PC-3 (cell line): ENCODE data around the gene MACROD2. TPM values are rescaled to one million over a fixed set of nuclear protein-coding genes. Genes with fewer than 3 reads are reported as not detected.

Experiments
- ATAC-seq: fragments of 200-7000 bp; cut with Tn5 transposase; 2 replicates; pipeline ENCODE4 v1.9.1; 2020; ENCODE audit warnings: mild to moderate bottlenecking, moderate library complexity
- BruUV-seq: library from RNA; stranded (reverse); fragments of 400-500 nt; replicated peaks from 2 replicates; lab custom pipeline; 2021; lab: Mats Ljungman, UMichigan
- CTCF ChIA-PET: fragments of 300-600 bp; sonication (Branson Sonifier 250); formaldehyde crosslinking; loops from one replicate; lab custom pipeline; 2022; ENCODE audit warnings: antibody characterized with exemption; lab: Charles Lee
- POLR2A ChIA-PET: fragments of 300-600 bp; sonication (Branson Sonifier 250); formaldehyde crosslinking; loops from one replicate; lab custom pipeline; 2022; ENCODE audit warnings: antibody characterized with exemption; ENCODE audit not compliant: unreplicated experiment; lab: Charles Lee
- DNase-seq: peaks from one replicate; pipeline ENCODE4 v3.0.0-alpha.2; 2015
- H2AFZ ChIP-seq: fragments of 300-600 bp; sonication (generic); 2 replicates; pipeline ENCODE4 v1.6.0; 2016; ENCODE audit warnings: antibody characterized with exemption, low read length
- H3F3A ChIP-seq: fragments of 300-600 bp; sonication (generic); one replicate; pipeline ENCODE4 v1.6.0; 2017; ENCODE audit warnings: antibody characterized with exemption, low read length, control low read depth, mild to moderate bottlenecking; ENCODE audit not compliant: unreplicated experiment
- H3K27ac ChIP-seq: fragments of 300-600 bp; sonication (generic); 2 replicates; pipeline ENCODE4 v1.5.1; 2016; ENCODE audit warnings: mild to moderate bottlenecking, low read length
- H3K27me3 ChIP-seq: fragments of 300-600 bp; sonication (generic); 2 replicates; pipeline ENCODE4 v1.6.1; 2016; ENCODE audit warnings: low read length, mixed read lengths
- H3K36me3 ChIP-seq: fragments of 300-600 bp; sonication (generic); 2 replicates; pipeline ENCODE4 v1.6.1; 2016; ENCODE audit warnings: low read depth, mixed run types, low read length, mixed read lengths
- H3K4me1 ChIP-seq: fragments of 300-600 bp; sonication (generic); 2 replicates; pipeline ENCODE4 v1.5.1; 2016; ENCODE audit warnings: low read length; ENCODE audit not compliant: insufficient read depth
- H3K4me2 ChIP-seq: fragments of 300-600 bp; sonication (generic); 2 replicates; pipeline ENCODE4 v1.6.0; 2016; ENCODE audit warnings: low read length
- H3K4me3 ChIP-seq: fragments of 300-600 bp; sonication (generic); 2 replicates; pipeline ENCODE4 v1.5.1; 2016; ENCODE audit warnings: mild to moderate bottlenecking, low read length, mixed read lengths
- H3K79me2 ChIP-seq: fragments of 300-600 bp; sonication (generic); 2 replicates; pipeline ENCODE4 v1.6.1; 2017; ENCODE audit warnings: low read length, mixed read lengths
- H3K9ac ChIP-seq: fragments of 300-600 bp; sonication (generic); 2 replicates; pipeline ENCODE4 v1.6.0; 2016; ENCODE audit warnings: mild to moderate bottlenecking, low read length
- H3K9me2 ChIP-seq: fragments of 300-600 bp; sonication (generic); replicated peaks from 2 replicates; pipeline ENCODE4 v1.6.1; 2016; ENCODE audit warnings: mixed run types, low read length, mixed read lengths
- H3K9me3 ChIP-seq: fragments of 300-600 bp; sonication (generic); 2 replicates; pipeline ENCODE4 v1.6.1; 2016; ENCODE audit warnings: low read length, mixed read lengths
- H4K20me1 ChIP-seq: fragments of 300-600 bp; sonication (generic); 2 replicates; pipeline ENCODE4 v1.6.1; 2016; ENCODE audit warnings: low read length, mixed read lengths
- CTCF ChIP-seq: fragments of 300-600 bp; sonication (generic); conservative IDR thresholded peaks from 2 replicates; pipeline ENCODE4 v1.5.1; 2017; ENCODE audit warnings: antibody characterized with exemption, low read depth, mild to moderate bottlenecking, low read length
- EZH2 ChIP-seq: fragments of 300-600 bp; sonication (generic); IDR thresholded peaks from one replicate; pipeline ENCODE4 v1.6.1; 2017; ENCODE audit warnings: antibody characterized with exemption, mild to moderate bottlenecking, low read length; ENCODE audit not compliant: unreplicated experiment
- EZH2phosphoT487 ChIP-seq: fragments of 300-600 bp; sonication (generic); IDR thresholded peaks from 2 replicates; pipeline ENCODE4 v1.6.1; 2018; ENCODE audit warnings: mild to moderate bottlenecking, antibody characterized with exemption, low read length, borderline replicate concordance
- intact Hi-C: fragments of 100-400 bp; cut with micrococcal nuclease; formaldehyde crosslinking; loops from 2 replicates; pipeline ENCODE4 v1.9.0; 2023
- total RNA-seq: library from RNA; depleted of rRNA; stranded (reverse); fragments of >200 nt; gene quantifications from 2 replicates; pipeline ENCODE4 v1.2.3, GENCODE V29; 2014

Gene MACROD2
- total RNA-seq, 1 experiment from 2014 or later: 3.1 TPM

DNA sequence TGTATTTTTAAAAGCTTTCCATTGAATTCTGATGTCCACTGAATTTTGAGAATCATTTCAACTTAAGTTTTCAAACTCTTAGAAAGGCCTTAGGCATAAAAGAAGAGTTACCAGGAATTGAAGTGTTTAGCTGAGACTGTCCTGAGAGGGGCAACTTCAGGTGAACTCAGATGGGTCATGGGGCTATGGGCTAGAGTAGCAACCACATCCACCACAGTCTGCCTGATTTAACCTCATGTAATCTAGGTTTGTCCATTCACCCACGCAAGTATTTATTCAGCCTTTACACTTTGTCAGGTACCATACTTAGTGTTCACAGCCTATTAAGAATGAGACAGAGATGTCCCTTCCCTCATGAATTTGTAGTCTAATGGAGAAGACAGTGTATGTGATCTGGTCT lies 2076.9 kb downstream of the MACROD2 start:
- no peaks in the 10 kb centered on the region for H3K36me3 ChIP-seq
- no peak overlapping the region for H3K27ac ChIP-seq
- TF ChIP-seq EZH2phosphoT487 (no peak), CTCF (no peak), EZH2 (no peak)
- no peak overlapping the region for H2AFZ ChIP-seq
- H3K9me2 ChIP-seq: no peaks in the 10 kb centered on the region
- H3K9me3 ChIP-seq: no peaks in the 10 kb centered on the region
- intact Hi-C loops: no loop called here
- no TSS peak for BruUV-seq
- H3K4me3 ChIP-seq: no peak overlapping the region
- no peaks in the 10 kb centered on the region for H3K27me3 ChIP-seq
- no peaks in the 10 kb centered on the region for H3K4me1 ChIP-seq
- ChIA-PET CTCF (no interaction called here), POLR2A (no interaction called here)
- DNase-seq (no peak), ATAC-seq (no peak)
- no peaks in the 10 kb centered on the region for H4K20me1 ChIP-seq
- H3K79me2 ChIP-seq: no peaks in the 10 kb centered on the region
- no peaks in the 10 kb centered on the region for H3F3A ChIP-seq
- no peak overlapping the region for H3K9ac ChIP-seq
- H3K4me2 ChIP-seq: no peak overlapping the region

- H3K9me2 ChIP-seq: no peaks in the 10 kb centered on the region
- no peaks in the 10 kb centered on the region for H3F3A ChIP-seq
- BruUV-seq: no TSS peak
- ChIA-PET POLR2A (no interaction called here), CTCF (no interaction called here)
- no peaks in the 10 kb centered on the region for H4K20me1 ChIP-seq
- H3K79me2 ChIP-seq: no peaks in the 10 kb centered on the region
- H3K9me3 ChIP-seq: no peaks in the 10 kb centered on the region
- TF ChIP-seq CTCF: no peak
- TF ChIP-seq EZH2phosphoT487: no peak
- TF ChIP-seq EZH2: no peak
- ATAC-seq: no peak
- H3K27ac ChIP-seq: no peak overlapping the region
- no peaks in the 10 kb centered on the region for H3K36me3 ChIP-seq
- DNase-seq: no peak
- H3K9ac ChIP-seq: no peak overlapping the region
- no peak overlapping the region for H3K4me2 ChIP-seq
- no peak overlapping the region for H3K4me3 ChIP-seq
- intact Hi-C loops: no loop called here
- no peaks in the 10 kb centered on the region for H3K27me3 ChIP-seq
- H2AFZ ChIP-seq: 0 out of 2 replicates have a peak overlapping the region, but pooled peaks have one; percentile 8
- no peaks in the 10 kb centered on the region for H3K4me1 ChIP-seq
Observed at GRCh38 chr20:16078172-16078898, 2083.0 kb downstream of the MACROD2 start.

GRCh38 chr20:16081421-16081820 lies 2086.1 kb downstream of the MACROD2 start:
- Histone ChIP-seq H3F3A (no peaks in the 10 kb centered on the region), H3K9ac (no peak overlapping the region), H3K4me3 (no peak overlapping the region), H3K36me3 (no peaks in the 10 kb centered on the region), H2AFZ (no peak overlapping the region), H4K20me1 (no peaks in the 10 kb centered on the region), H3K4me2 (no peak overlapping the region), H3K27me3 (no peaks in the 10 kb centered on the region), H3K27ac (no peak overlapping the region), H3K4me1 (no peaks in the 10 kb centered on the region), H3K9me2 (no peaks in the 10 kb centered on the region), H3K79me2 (no peaks in the 10 kb centered on the region), H3K9me3 (no peaks in the 10 kb centered on the region)
- ATAC-seq: no peak
- POLR2A ChIA-PET: no interaction called here
- DNase-seq: no peak
- CTCF ChIA-PET: no interaction called here
- BruUV-seq: no TSS peak
- intact Hi-C loops: no loop called here
- TF ChIP-seq EZH2 (no peak), EZH2phosphoT487 (no peak), CTCF (no peak)
